ENCODE measurements around the gene VPS51. TPM values are rescaled to one million over a fixed set of nuclear protein-coding genes. Genes with fewer than 3 reads are reported as not detected.
A peak's percentile ranks its signal among the peaks of the same experiment; 100 is the strongest.

The VPS51 gene
- total and polyA plus RNA-seq, 9 of the 15 experiments (the other 6 are each of a cell fraction or from before 2014, with no cell fraction given) = 1.8 to 143 (median 46.8) TPM

GRCh38 chr11:65065851-65066250 lies 30.2 kb upstream of the VPS51 start:
- BruUV-seq (replicated peaks) = no TSS peak
- TF ChIP-seq ZNF407 (IDR thresholded peaks at IDR 0.05; ENCODE audit: low read depth) = no peak
- peak; percentile 47; the same call in 1 of the 2 replicates for TF ChIP-seq ZFX (CRISPR knock-in tag; IDR thresholded peaks at IDR 0.05)
- TF ChIP-seq DPF2 (IDR thresholded peaks at IDR 0.05) = no peak
- TF ChIP-seq ZNF668 (CRISPR knock-in tag; IDR thresholded peaks at IDR 0.05) = no peak
- no peak for TF ChIP-seq NCOA2 (IDR thresholded peaks at IDR 0.05; ENCODE audit: partially characterized antibody in 2 of 2)
- TF ChIP-seq NR2F6 (CRISPR knock-in tag; IDR thresholded peaks at IDR 0.05) = no peak
- TF ChIP-seq SMARCE1 (IDR thresholded peaks at IDR 0.05) = no peak
- no peak for TF ChIP-seq E2F1 (CRISPR knock-in tag; IDR thresholded peaks at IDR 0.05)
- TF ChIP-seq ESRRA (IDR thresholded peaks at IDR 0.05; ENCODE audit: borderline replicate concordance, low read depth) = peak; percentile 80
- peak; percentile 42; the same call in 1 of the 2 replicates for TF ChIP-seq VEZF1 (CRISPR knock-in tag; IDR thresholded peaks at IDR 0.05)
- FAIRE-seq = no peak
- H3K79me2 ChIP-seq (ENCODE audit: control insufficient read depth, insufficient read depth, low read length) = no peaks in the 10 kb centered on the region
- no peak overlapping the region for H3K27ac ChIP-seq (ENCODE audit: extremely low read depth, low read depth, low read length)
- WGBS (ENCODE audit: insufficient coverage, low coverage, missing lambda C conversion rate) = 33% methylated on average over 7 of the region's 7 CpGs
- H3K36me3 ChIP-seq (ENCODE audit: control insufficient read depth, insufficient read depth, low read length) = no peaks in the 10 kb centered on the region
- POLR2A ChIA-PET = interaction anchor here (0.5 to 1.4 kb wide), 6 partner anchors 10 to 229 kb away, joined by 3 to 6 read pairs (median 3); partner anchors contain the start of gene SAC3D1
- no peak overlapping the region for H3K4me2 ChIP-seq (ENCODE audit: insufficient read depth, low read length)
- H3K9ac ChIP-seq (ENCODE audit: insufficient read depth in 1 of 2, low read depth in 2 of 2, low read length in 2 of 2) = peak overlapping the region in 1 of 2 experiments; percentile 90; a peak in 2 of 4 replicates
- H3K4me3 ChIP-seq = no peak overlapping the region
- H3K9me3 ChIP-seq (replicated peaks; ENCODE audit: control insufficient read depth, insufficient read depth, low read depth, low read length) = no peaks in the 10 kb centered on the region
- no peaks in the 10 kb centered on the region for H3K27me3 ChIP-seq (ENCODE audit: control insufficient read depth in 2 of 2, insufficient read depth in 2 of 2, low read length in 2 of 2)
- peak; percentile 6; the same call in 2 of the 3 replicates for ATAC-seq
- no peaks in the 10 kb centered on the region for H4K20me1 ChIP-seq (replicated peaks; ENCODE audit: control insufficient read depth, insufficient read depth, low read length)
- intact Hi-C loops (cut with micrococcal nuclease) = no loop called here
- CTCF ChIA-PET (ENCODE audit: low intra/inter-chr PET ratio) = no interaction called here
- H3K4me1 ChIP-seq (replicated peaks in 1 of 2; ENCODE audit: control insufficient read depth in 2 of 2, insufficient read depth in 2 of 2, low read length in 2 of 2) = peaks cover 11 to 26% of the 10 kb centered on the region in 2 experiments
- in situ Hi-C loops (cut with MboI) = no loop called here
- peak overlapping the region; percentile 80 for H2AFZ ChIP-seq (ENCODE audit: low read depth, low read length)
- DNase-seq (ENCODE audit: extremely low read depth in 1 of 4, low spot score in 3 of 4) = peak in 3 of 4 experiments; percentile 32 to 69 (median 57)
- peaks cover 2% of the 10 kb centered on the region for H3K9me1 ChIP-seq (ENCODE audit: control insufficient read depth, insufficient read depth, low read length)

All from K562 (cell line).